ENCODE data around the gene CD2BP2.
"Not testable (repeated sequence)": the region's sequence is repeated elsewhere in the genome, so short reads cannot be mapped to it uniquely, and the experiment has no call there.

Gene CD2BP2

GRCh38 chr16:30398661-30399434, 43.7 kb upstream of the CD2BP2 start:
- Histone ChIP-seq H4K20me1 (ENCODE audit: insufficient read depth, low read length, poor library complexity, severe bottlenecking) (peaks cover 17% of the 10 kb centered on the region), H3K4me3 (ENCODE audit: low read length, poor library complexity, severe bottlenecking) (peak overlapping the region; percentile 74), H3K9me2 (replicated peaks; ENCODE audit: low read depth, low read length) (no peaks in the 10 kb centered on the region), H3K4me2 (ENCODE audit: low read depth, low read length, poor library complexity, severe bottlenecking) (peak overlapping the region; percentile 99), H3K9ac (ENCODE audit: low read depth, low read length, poor library complexity, severe bottlenecking) (peak overlapping the region; percentile 82), H3K36me3 (ENCODE audit: insufficient read depth, low read length) (peaks cover 8% of the 10 kb centered on the region; the same call in 1 of the 2 replicates), H3F3A (ENCODE audit: low read depth) (peaks cover 29% of the 10 kb centered on the region), H3K4me1 (ENCODE audit: insufficient read depth, low read length, poor library complexity, severe bottlenecking) (peaks cover 55% of the 10 kb centered on the region), H3K27me3 (ENCODE audit: insufficient read depth, low read length, poor library complexity, severe bottlenecking) (no peaks in the 10 kb centered on the region), H2AFZ (ENCODE audit: low read length) (no peak overlapping the region), H3K79me2 (ENCODE audit: insufficient read depth, low read length) (peaks cover 45% of the 10 kb centered on the region), H3K9me3 (ENCODE audit: insufficient read depth, low read depth, low read length) (no peaks in the 10 kb centered on the region)
- TF ChIP-seq EZH2phosphoT487 (IDR thresholded peaks at IDR 0.05; ENCODE audit: borderline replicate concordance), result no peak
- TF ChIP-seq, protein P1, sequence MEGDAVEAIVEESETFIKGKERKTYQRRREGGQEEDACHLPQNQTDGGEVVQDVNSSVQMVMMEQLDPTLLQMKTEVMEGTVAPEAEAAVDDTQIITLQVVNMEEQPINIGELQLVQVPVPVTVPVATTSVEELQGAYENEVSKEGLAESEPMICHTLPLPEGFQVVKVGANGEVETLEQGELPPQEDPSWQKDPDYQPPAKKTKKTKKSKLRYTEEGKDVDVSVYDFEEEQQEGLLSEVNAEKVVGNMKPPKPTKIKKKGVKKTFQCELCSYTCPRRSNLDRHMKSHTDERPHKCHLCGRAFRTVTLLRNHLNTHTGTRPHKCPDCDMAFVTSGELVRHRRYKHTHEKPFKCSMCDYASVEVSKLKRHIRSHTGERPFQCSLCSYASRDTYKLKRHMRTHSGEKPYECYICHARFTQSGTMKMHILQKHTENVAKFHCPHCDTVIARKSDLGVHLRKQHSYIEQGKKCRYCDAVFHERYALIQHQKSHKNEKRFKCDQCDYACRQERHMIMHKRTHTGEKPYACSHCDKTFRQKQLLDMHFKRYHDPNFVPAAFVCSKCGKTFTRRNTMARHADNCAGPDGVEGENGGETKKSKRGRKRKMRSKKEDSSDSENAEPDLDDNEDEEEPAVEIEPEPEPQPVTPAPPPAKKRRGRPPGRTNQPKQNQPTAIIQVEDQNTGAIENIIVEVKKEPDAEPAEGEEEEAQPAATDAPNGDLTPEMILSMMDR (conservative IDR thresholded peaks at IDR 0.05; ENCODE audit: low read length), result no peak

DNA sequence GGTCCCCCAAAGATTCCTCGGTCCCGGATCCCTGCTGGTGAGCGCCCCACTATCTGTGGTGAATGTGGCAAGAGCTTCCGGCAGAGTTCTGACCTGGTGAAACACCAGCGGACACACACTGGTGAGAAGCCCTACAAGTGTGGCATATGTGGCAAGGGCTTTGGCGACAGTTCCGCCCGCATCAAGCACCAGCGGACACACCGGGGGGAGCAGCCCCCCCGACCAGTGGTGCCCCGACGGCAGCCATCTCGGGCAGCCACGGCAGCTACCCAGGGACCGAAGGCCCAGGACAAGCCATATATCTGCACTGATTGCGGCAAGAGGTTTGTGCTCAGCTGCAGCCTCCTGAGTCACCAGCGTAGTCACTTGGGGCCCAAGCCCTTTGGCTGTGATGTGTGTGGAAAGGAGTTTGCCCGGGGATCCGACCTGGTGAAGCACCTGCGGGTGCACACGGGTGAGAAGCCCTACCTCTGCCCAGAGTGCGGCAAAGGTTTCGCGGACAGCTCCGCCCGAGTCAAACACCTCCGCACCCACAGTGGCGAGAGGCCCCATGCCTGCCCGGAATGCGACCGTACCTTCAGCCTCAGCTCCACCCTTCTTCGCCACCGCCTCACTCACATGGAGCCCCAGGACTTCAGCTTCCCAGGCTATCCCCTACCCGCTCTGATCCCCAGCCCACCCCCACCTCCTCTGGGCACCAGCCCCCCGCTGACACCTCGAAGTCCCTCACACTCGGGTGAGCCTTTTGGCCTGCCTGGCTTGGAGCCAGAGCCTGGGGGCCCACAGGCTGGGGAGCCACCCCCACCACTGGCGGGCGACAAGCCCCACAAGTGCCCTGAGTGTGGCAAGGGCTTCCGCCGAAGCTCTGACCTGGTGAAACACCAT, 42.9 kb upstream of the CD2BP2 start:
- Histone ChIP-seq H3K4me3 (ENCODE audit: low read length, poor library complexity, severe bottlenecking) (no peak overlapping the region), H3K9ac (ENCODE audit: low read depth, low read length, poor library complexity, severe bottlenecking) (peak overlapping the region; percentile 82), H2AFZ (ENCODE audit: low read length) (no peak overlapping the region), H3K9me3 (ENCODE audit: insufficient read depth, low read depth, low read length) (no peaks in the 10 kb centered on the region), H3K27me3 (ENCODE audit: insufficient read depth, low read length, poor library complexity, severe bottlenecking) (no peaks in the 10 kb centered on the region), H3K36me3 (ENCODE audit: insufficient read depth, low read length) (peaks cover 8% of the 10 kb centered on the region; the same call in 1 of the 2 replicates), H3K9me2 (replicated peaks; ENCODE audit: low read depth, low read length) (no peaks in the 10 kb centered on the region), H3F3A (ENCODE audit: low read depth) (peaks cover 29% of the 10 kb centered on the region), H3K79me2 (ENCODE audit: insufficient read depth, low read length) (peaks cover 45% of the 10 kb centered on the region), H4K20me1 (ENCODE audit: insufficient read depth, low read length, poor library complexity, severe bottlenecking) (peaks cover 17% of the 10 kb centered on the region), H3K4me1 (ENCODE audit: insufficient read depth, low read length, poor library complexity, severe bottlenecking) (peaks cover 55% of the 10 kb centered on the region), H3K4me2 (ENCODE audit: low read depth, low read length, poor library complexity, severe bottlenecking) (peak overlapping the region; percentile 100)
- TF ChIP-seq EZH2phosphoT487 (IDR thresholded peaks at IDR 0.05; ENCODE audit: borderline replicate concordance), result no peak
- TF ChIP-seq, protein P1 (conservative IDR thresholded peaks at IDR 0.05; ENCODE audit: low read length), result no peak

GRCh38 chr16:30397056-30397455, 41.9 kb upstream of the CD2BP2 start:
- Histone ChIP-seq H3K36me3 (ENCODE audit: insufficient read depth, low read length) (peaks cover 8% of the 10 kb centered on the region; the same call in 1 of the 2 replicates), H3K9ac (ENCODE audit: low read depth, low read length, poor library complexity, severe bottlenecking) (peak overlapping the region; percentile 85), H3K79me2 (ENCODE audit: insufficient read depth, low read length) (peaks cover 45% of the 10 kb centered on the region), H2AFZ (ENCODE audit: low read length) (no peak overlapping the region), H3K27me3 (ENCODE audit: insufficient read depth, low read length, poor library complexity, severe bottlenecking) (no peaks in the 10 kb centered on the region), H3K4me1 (ENCODE audit: insufficient read depth, low read length, poor library complexity, severe bottlenecking) (peaks cover 55% of the 10 kb centered on the region), H3K9me2 (replicated peaks; ENCODE audit: low read depth, low read length) (no peaks in the 10 kb centered on the region), H3K9me3 (ENCODE audit: insufficient read depth, low read depth, low read length) (no peaks in the 10 kb centered on the region), H4K20me1 (ENCODE audit: insufficient read depth, low read length, poor library complexity, severe bottlenecking) (peaks cover 17% of the 10 kb centered on the region), H3K4me3 (ENCODE audit: low read length, poor library complexity, severe bottlenecking) (peak overlapping the region; percentile 99), H3F3A (ENCODE audit: low read depth) (peaks cover 26% of the 10 kb centered on the region), H3K4me2 (ENCODE audit: low read depth, low read length, poor library complexity, severe bottlenecking) (peak overlapping the region; percentile 100)
- TF ChIP-seq EZH2phosphoT487 (IDR thresholded peaks at IDR 0.05; ENCODE audit: borderline replicate concordance), result no peak
- TF ChIP-seq, protein P1 (conservative IDR thresholded peaks at IDR 0.05; ENCODE audit: low read length), result no peak

GRCh38 chr16:30396627-30397026, 41.5 kb upstream of the CD2BP2 start:
- H3K4me2 ChIP-seq (ENCODE audit: low read depth, low read length, poor library complexity, severe bottlenecking), result peak overlapping the region; percentile 100
- H3K9me3 ChIP-seq (ENCODE audit: insufficient read depth, low read depth, low read length); H3K9me2 ChIP-seq (replicated peaks; ENCODE audit: low read depth, low read length); H3K36me3 ChIP-seq (ENCODE audit: insufficient read depth, low read length); H3K27me3 ChIP-seq (ENCODE audit: insufficient read depth, low read length, poor library complexity, severe bottlenecking); H2AFZ ChIP-seq (ENCODE audit: low read length): not testable (repeated sequence)
- H3K4me1 ChIP-seq (ENCODE audit: insufficient read depth, low read length, poor library complexity, severe bottlenecking), result peaks cover 55% of the 10 kb centered on the region
- peak overlapping the region; percentile 85 for H3K9ac ChIP-seq (ENCODE audit: low read depth, low read length, poor library complexity, severe bottlenecking)
- H4K20me1 ChIP-seq (ENCODE audit: insufficient read depth, low read length, poor library complexity, severe bottlenecking), result peaks cover 17% of the 10 kb centered on the region
- H3K79me2 ChIP-seq (ENCODE audit: insufficient read depth, low read length), result peaks cover 45% of the 10 kb centered on the region
- H3K4me3 ChIP-seq (ENCODE audit: low read length, poor library complexity, severe bottlenecking), result peak overlapping the region; percentile 99
- H3F3A ChIP-seq (ENCODE audit: low read depth), result peaks cover 22% of the 10 kb centered on the region

Data from Loucy (cell line).